Thyroid gland (tissue), 4 donors: ENCODE measurements around the gene LRRC7.

ENCODE experiments used
- CTCF ChIP-seq, 6 experiments: fragments of 200-600 bp in 3 of 6; fragments of 450-650 bp in 3 of 6; sonication (generic) in 3 of 6; IDR thresholded peaks; one replicate each; pipeline ENCODE4 v1.5.1; 2016 to 2019; ENCODE audit warnings: antibody characterized with exemption in 6 of 6, mild to moderate bottlenecking in 2 of 6, inconsistent platforms in 1 of 6, moderate library complexity in 1 of 6
- POLR2A ChIP-seq, 2 donors: fragments of 450-650 bp; IDR thresholded peaks; one replicate each; pipeline ENCODE4 v1.6.1; 2017; ENCODE audit warnings: antibody characterized with exemption in 2 of 2, mild to moderate bottlenecking in 2 of 2, moderate library complexity in 1 of 2

DNA sequence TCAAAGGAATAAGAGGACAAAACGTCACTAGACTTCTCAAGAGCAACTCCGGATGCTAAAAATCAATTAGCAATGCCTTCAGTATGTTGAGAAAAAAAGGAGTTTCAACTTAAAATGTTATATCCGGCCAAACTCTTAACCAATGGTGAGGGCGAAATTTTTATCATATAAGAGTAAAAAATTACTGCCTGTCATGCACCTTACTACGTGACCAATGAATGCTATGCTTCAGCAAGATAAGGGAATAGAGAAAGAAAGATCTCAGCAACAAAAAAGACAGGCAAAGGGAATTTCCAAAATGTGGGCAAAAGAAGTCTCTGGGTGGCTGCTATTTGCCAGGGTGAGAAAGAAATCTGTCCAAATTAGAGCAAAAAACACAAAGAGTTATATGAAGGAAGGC is 47.4 kb upstream of the LRRC7 start:
- no peak for TF ChIP-seq CTCF (IDR thresholded peaks at IDR 0.05)
- TF ChIP-seq POLR2A (IDR thresholded peaks at IDR 0.05): no peak
